ENCODE results near the gene HIF1A.
"Not testable (repeated sequence)": the region's sequence is repeated elsewhere in the genome, so short reads cannot be mapped to it uniquely, and the experiment has no call there.

The HIF1A gene

GRCh38 chr14:61705017-61705416 is 9.7 kb downstream of the HIF1A start:
- DNase-seq (ENCODE audit: insufficient read length, low spot score) (no peak), FAIRE-seq (no peak)
- TF ChIP-seq, protein P1, sequence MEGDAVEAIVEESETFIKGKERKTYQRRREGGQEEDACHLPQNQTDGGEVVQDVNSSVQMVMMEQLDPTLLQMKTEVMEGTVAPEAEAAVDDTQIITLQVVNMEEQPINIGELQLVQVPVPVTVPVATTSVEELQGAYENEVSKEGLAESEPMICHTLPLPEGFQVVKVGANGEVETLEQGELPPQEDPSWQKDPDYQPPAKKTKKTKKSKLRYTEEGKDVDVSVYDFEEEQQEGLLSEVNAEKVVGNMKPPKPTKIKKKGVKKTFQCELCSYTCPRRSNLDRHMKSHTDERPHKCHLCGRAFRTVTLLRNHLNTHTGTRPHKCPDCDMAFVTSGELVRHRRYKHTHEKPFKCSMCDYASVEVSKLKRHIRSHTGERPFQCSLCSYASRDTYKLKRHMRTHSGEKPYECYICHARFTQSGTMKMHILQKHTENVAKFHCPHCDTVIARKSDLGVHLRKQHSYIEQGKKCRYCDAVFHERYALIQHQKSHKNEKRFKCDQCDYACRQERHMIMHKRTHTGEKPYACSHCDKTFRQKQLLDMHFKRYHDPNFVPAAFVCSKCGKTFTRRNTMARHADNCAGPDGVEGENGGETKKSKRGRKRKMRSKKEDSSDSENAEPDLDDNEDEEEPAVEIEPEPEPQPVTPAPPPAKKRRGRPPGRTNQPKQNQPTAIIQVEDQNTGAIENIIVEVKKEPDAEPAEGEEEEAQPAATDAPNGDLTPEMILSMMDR (IDR thresholded peaks at IDR 0.05; ENCODE audit: insufficient read depth, missing control alignments) = no peak

GRCh38 chr14:61706096-61706690 is 10.9 kb downstream of the HIF1A start:
- DNase-seq (ENCODE audit: insufficient read length, low spot score) (no peak), FAIRE-seq (peak; percentile 53)
- TF ChIP-seq, protein P1 (IDR thresholded peaks at IDR 0.05; ENCODE audit: insufficient read depth, missing control alignments) = no peak

GRCh38 chr14:61707774-61708173 is 12.5 kb downstream of the HIF1A start:
- FAIRE-seq; DNase-seq (ENCODE audit: insufficient read length, low spot score): not testable (repeated sequence)

- not testable (repeated sequence) for FAIRE-seq; DNase-seq (ENCODE audit: insufficient read length, low spot score)
Measured at GRCh38 chr14:61708693-61709092, 13.4 kb downstream of the HIF1A start.

- no peak for DNase-seq (ENCODE audit: insufficient read length, low spot score)
- no peak for FAIRE-seq
- TF ChIP-seq, protein P1 (IDR thresholded peaks at IDR 0.05; ENCODE audit: insufficient read depth, missing control alignments) = no peak
Measured at GRCh38 chr14:61710853-61711817, 15.8 kb downstream of the HIF1A start.

- FAIRE-seq (no peak), DNase-seq (ENCODE audit: insufficient read length, low spot score) (no peak)
- TF ChIP-seq, protein P1 (IDR thresholded peaks at IDR 0.05; ENCODE audit: insufficient read depth, missing control alignments) = no peak
Measured at GRCh38 chr14:61712137-61712536, 16.8 kb downstream of the HIF1A start.

- no peak for FAIRE-seq
- DNase-seq (ENCODE audit: insufficient read length, low spot score) = no peak
- TF ChIP-seq, protein P1 (IDR thresholded peaks at IDR 0.05; ENCODE audit: insufficient read depth, missing control alignments) = no peak
Measured at GRCh38 chr14:61713724-61714437, 18.6 kb downstream of the HIF1A start.

Data from D721Med (cell line).